ENCODE results near the gene RALGPS2. TPM values are rescaled to one million over a fixed set of nuclear protein-coding genes. Genes with fewer than 3 reads are reported as not detected.
A peak's percentile ranks its signal among the peaks of the same experiment; 100 is the strongest.

RALGPS2 gene
- total and polyA plus RNA-seq, 2 of the 13 experiments (the other 11 are each of a cell fraction or from before 2014, with no cell fraction given) = 15.6 to 36.0 TPM

DNA sequence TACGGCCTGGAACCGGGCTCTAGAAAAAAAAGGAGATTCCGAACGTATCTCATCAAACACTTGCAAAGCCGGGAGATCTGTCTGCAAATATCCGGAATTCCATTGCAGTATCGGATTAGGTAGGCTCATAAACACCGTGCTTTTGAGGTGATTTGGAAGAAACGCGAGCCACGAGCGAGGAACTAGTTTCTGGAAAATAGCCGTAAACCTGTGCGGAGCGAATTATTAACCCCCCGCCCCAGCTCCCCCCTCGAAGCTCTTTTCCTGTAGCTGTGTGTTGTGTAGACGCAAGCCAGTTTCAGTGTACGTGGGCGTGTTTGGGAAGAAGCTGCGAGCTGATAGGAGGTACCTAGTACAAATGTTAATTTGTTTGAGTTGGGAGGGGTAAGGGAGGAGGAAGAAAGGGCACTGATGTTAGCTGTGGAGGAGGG is 1.1 kb downstream of the RALGPS2 start (continued):
- TF ChIP-seq, protein P1, sequence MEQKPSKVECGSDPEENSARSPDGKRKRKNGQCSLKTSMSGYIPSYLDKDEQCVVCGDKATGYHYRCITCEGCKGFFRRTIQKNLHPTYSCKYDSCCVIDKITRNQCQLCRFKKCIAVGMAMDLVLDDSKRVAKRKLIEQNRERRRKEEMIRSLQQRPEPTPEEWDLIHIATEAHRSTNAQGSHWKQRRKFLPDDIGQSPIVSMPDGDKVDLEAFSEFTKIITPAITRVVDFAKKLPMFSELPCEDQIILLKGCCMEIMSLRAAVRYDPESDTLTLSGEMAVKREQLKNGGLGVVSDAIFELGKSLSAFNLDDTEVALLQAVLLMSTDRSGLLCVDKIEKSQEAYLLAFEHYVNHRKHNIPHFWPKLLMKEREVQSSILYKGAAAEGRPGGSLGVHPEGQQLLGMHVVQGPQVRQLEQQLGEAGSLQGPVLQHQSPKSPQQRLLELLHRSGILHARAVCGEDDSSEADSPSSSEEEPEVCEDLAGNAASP (CRISPR knock-in tag; IDR thresholded peaks at IDR 0.05; ENCODE audit: borderline replicate concordance) = no peak
- TF ChIP-seq NFE2 (CRISPR knock-in tag; IDR thresholded peaks at IDR 0.05) = no peak
- no peak for TF ChIP-seq TEAD2 (CRISPR knock-in tag; IDR thresholded peaks at IDR 0.05)
- TF ChIP-seq, protein P2, sequence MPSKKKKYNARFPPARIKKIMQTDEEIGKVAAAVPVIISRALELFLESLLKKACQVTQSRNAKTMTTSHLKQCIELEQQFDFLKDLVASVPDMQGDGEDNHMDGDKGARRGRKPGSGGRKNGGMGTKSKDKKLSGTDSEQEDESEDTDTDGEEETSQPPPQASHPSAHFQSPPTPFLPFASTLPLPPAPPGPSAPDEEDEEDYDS (CRISPR knock-in tag; IDR thresholded peaks at IDR 0.05) = peak; percentile 63; the same call in 1 of the 2 replicates
- no peak for TF ChIP-seq SUZ12 (IDR thresholded peaks at IDR 0.05; ENCODE audit: low read depth, low read length)
- TF ChIP-seq, protein P3, sequence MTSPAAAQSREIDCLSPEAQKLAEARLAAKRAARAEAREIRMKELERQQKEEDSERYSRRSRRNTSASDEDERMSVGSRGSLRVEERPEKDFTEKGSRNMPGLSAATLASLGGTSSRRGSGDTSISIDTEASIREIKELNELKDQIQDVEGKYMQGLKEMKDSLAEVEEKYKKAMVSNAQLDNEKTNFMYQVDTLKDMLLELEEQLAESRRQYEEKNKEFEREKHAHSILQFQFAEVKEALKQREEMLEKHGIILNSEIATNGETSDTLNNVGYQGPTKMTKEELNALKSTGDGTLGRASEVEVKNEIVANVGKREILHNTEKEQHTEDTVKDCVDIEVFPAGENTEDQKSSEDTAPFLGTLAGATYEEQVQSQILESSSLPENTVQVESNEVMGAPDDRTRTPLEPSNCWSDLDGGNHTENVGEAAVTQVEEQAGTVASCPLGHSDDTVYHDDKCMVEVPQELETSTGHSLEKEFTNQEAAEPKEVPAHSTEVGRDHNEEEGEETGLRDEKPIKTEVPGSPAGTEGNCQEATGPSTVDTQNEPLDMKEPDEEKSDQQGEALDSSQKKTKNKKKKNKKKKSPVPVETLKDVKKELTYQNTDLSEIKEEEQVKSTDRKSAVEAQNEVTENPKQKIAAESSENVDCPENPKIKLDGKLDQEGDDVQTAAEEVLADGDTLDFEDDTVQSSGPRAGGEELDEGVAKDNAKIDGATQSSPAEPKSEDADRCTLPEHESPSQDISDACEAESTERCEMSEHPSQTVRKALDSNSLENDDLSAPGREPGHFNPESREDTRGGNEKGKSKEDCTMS (CRISPR knock-in tag; conservative IDR thresholded peaks at IDR 0.05) = no peak
- no peak for TF ChIP-seq ZNF282 (IDR thresholded peaks at IDR 0.05; ENCODE audit: partially characterized antibody)
- no peak for TF ChIP-seq MZF1 (CRISPR knock-in tag; IDR thresholded peaks at IDR 0.05; ENCODE audit: borderline replicate concordance)
- TF ChIP-seq ZNF317 (CRISPR knock-in tag; IDR thresholded peaks at IDR 0.05) = 0 out of 2 replicates have a peak, but pooled peaks have one; percentile 61
- TF ChIP-seq PAF1 (CRISPR knock-in tag; IDR thresholded peaks at IDR 0.05) = no peak
- no peak for TF ChIP-seq KDM4B (CRISPR knock-in tag; IDR thresholded peaks at IDR 0.05)
- TF ChIP-seq RFX1 (IDR thresholded peaks at IDR 0.05) = no peak
- no peak for TF ChIP-seq ZNF644 (CRISPR knock-in tag; IDR thresholded peaks at IDR 0.05; ENCODE audit: low read depth)
- TF ChIP-seq ZFP82 (CRISPR knock-in tag; IDR thresholded peaks at IDR 0.05; ENCODE audit: borderline replicate concordance) = no peak
- TF ChIP-seq ZNF501 (CRISPR knock-in tag; IDR thresholded peaks at IDR 0.05) = no peak
- no peak for TF ChIP-seq ZNF264 (CRISPR knock-in tag; IDR thresholded peaks at IDR 0.05)
- TF ChIP-seq, protein P4, sequence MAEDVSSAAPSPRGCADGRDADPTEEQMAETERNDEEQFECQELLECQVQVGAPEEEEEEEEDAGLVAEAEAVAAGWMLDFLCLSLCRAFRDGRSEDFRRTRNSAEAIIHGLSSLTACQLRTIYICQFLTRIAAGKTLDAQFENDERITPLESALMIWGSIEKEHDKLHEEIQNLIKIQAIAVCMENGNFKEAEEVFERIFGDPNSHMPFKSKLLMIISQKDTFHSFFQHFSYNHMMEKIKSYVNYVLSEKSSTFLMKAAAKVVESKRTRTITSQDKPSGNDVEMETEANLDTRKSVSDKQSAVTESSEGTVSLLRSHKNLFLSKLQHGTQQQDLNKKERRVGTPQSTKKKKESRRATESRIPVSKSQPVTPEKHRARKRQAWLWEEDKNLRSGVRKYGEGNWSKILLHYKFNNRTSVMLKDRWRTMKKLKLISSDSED (CRISPR knock-in tag; IDR thresholded peaks at IDR 0.05) = no peak
- no peak for TF ChIP-seq ZNF12 (CRISPR knock-in tag; IDR thresholded peaks at IDR 0.05)
- TF ChIP-seq, protein P5, sequence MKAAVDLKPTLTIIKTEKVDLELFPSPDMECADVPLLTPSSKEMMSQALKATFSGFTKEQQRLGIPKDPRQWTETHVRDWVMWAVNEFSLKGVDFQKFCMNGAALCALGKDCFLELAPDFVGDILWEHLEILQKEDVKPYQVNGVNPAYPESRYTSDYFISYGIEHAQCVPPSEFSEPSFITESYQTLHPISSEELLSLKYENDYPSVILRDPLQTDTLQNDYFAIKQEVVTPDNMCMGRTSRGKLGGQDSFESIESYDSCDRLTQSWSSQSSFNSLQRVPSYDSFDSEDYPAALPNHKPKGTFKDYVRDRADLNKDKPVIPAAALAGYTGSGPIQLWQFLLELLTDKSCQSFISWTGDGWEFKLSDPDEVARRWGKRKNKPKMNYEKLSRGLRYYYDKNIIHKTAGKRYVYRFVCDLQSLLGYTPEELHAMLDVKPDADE (CRISPR knock-in tag; IDR thresholded peaks at IDR 0.05) = no peak
- no peak for TF ChIP-seq PRPF4 (IDR thresholded peaks at IDR 0.05; ENCODE audit: low read depth, low read length, poor library complexity, severe bottlenecking)
- TF ChIP-seq NPAS2 (CRISPR knock-in tag; IDR thresholded peaks at IDR 0.05; ENCODE audit: borderline replicate concordance) = no peak
- TF ChIP-seq ZNF678 (CRISPR knock-in tag; IDR thresholded peaks at IDR 0.05) = no peak
- TF ChIP-seq ZNF724P (CRISPR knock-in tag; IDR thresholded peaks at IDR 0.05; ENCODE audit: borderline replicate concordance) = no peak
- no peak for TF ChIP-seq SNRNP70 (IDR thresholded peaks at IDR 0.05; ENCODE audit: low read depth, low read length)

All from HepG2 (cell line).